GM10266 (cell line): Measurements from ENCODE around the gene PITPNC1.
A peak's percentile ranks its signal among the peaks of the same experiment; 100 is the strongest.

Experiments used
- DNase-seq: peaks from one replicate; pipeline ENCODE4 v3.0.0; 2012; ENCODE audit errors: extremely low spot score
- CTCF ChIP-seq: IDR thresholded peaks from 2 replicates; pipeline ENCODE4 v1.5.1; 2012; ENCODE audit warnings: mild to moderate bottlenecking, low read depth; ENCODE audit not compliant: control insufficient read depth, insufficient read depth; ENCODE audit errors: missing control alignments

Gene PITPNC1

DNA sequence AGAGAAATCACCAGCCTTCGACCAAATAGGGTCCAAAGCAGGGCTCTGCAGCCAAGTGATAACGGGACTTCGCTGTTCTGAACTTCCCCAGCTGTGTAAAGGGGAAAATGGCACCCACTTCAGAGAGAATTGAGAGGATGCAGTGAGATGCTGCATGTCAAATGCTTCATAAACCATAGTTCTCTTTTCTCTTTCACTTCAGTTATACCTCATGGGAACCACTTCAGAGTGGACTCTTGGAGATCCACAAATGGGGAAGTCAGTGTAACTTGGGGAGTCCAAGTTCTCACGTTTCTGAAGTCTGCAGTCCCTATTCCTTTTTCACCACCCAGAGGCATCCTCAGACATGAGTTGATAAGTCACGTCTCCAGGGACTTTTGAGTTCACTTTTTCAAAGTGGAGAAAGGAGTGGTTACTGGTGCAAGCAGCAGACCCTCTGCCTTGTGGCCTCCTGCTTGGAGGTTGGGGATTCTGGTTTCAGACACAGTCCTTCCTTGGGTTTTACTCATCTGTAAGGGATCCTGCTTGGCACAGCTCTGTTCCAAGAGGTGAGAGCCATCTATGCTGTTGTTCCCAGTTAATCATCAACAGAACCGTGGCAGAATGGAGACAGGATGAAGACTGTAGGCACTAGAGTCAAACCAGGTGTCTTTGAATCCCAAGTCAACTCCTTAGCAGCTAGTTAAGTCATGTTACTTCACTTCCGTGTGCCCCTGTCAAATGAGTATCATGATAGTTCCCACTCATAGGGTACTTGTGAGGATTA lies 217.2 kb downstream of the PITPNC1 start:
- DNase-seq, result no peak
- no peak for TF ChIP-seq CTCF

GRCh38 chr17:67600408-67600807 lies 223.3 kb downstream of the PITPNC1 start:
- no peak for DNase-seq
- no peak for TF ChIP-seq CTCF

- no peak for DNase-seq
- TF ChIP-seq CTCF, result no peak
Observed at GRCh38 chr17:67601897-67602296, 224.8 kb downstream of the PITPNC1 start.

- no peak for DNase-seq
- TF ChIP-seq CTCF, result no peak
Observed at GRCh38 chr17:67602444-67602843, 225.4 kb downstream of the PITPNC1 start.

- peak; percentile 69 for TF ChIP-seq CTCF
- peak; percentile 67 for DNase-seq
Observed at GRCh38 chr17:67602974-67603373, 225.9 kb downstream of the PITPNC1 start.

- TF ChIP-seq CTCF, result no peak
- DNase-seq, result no peak
Observed at GRCh38 chr17:67605256-67605912, 228.3 kb downstream of the PITPNC1 start.

- DNase-seq, result no peak
- no peak for TF ChIP-seq CTCF
Observed at GRCh38 chr17:67606471-67606870, 229.4 kb downstream of the PITPNC1 start.
